Hepatic stellate cell (primary cell): ENCODE data around the gene PTGR2.
"Not testable (repeated sequence)": the region's sequence is repeated elsewhere in the genome, so short reads cannot be mapped to it uniquely, and the experiment has no call there.

Source experiments
- DNase-seq: peaks from one replicate; pipeline ENCODE4 v3.0.0; 2011; ENCODE audit warnings: low spot score

The PTGR2 gene

GRCh38 chr14:73887318-73887616 is 35.6 kb downstream of the PTGR2 start:
- DNase-seq, result no peak

GRCh38 chr14:73887694-73888459 is 36.2 kb downstream of the PTGR2 start:
- DNase-seq, result no peak

- no peak for DNase-seq
These were observed 36.8 kb downstream of the PTGR2 start for GRCh38 chr14:73888460-73888725.

GRCh38 chr14:73888971-73889370 is 37.3 kb downstream of the PTGR2 start:
- DNase-seq, result no peak

GRCh38 chr14:73889376-73889775 is 37.7 kb downstream of the PTGR2 start:
- no peak for DNase-seq

- not testable (repeated sequence) for DNase-seq
These were observed 42.6 kb downstream of the PTGR2 start for GRCh38 chr14:73894180-73894687.

- no peak for DNase-seq
These were observed 44.3 kb downstream of the PTGR2 start for GRCh38 chr14:73895939-73896338.

- peak; percentile 40 for DNase-seq
These were observed 44.9 kb downstream of the PTGR2 start for GRCh38 chr14:73896521-73896920.

- DNase-seq, result no peak
These were observed 51.4 kb downstream of the PTGR2 start for GRCh38 chr14:73903028-73903427.

- no peak for DNase-seq
These were observed 58.0 kb downstream of the PTGR2 start for GRCh38 chr14:73909681-73910080.

- DNase-seq, result no peak
These were observed 61.6 kb downstream of the PTGR2 start for GRCh38 chr14:73913256-73913655.

- no peak for DNase-seq
These were observed 64.7 kb downstream of the PTGR2 start for GRCh38 chr14:73916324-73916723.

GRCh38 chr14:73919457-73919856 is 67.8 kb downstream of the PTGR2 start:
- not testable (repeated sequence) for DNase-seq

GRCh38 chr14:73924337-73924736 is 72.7 kb downstream of the PTGR2 start:
- DNase-seq, result no peak
